ENCODE data around the gene STUB1.

DNA sequence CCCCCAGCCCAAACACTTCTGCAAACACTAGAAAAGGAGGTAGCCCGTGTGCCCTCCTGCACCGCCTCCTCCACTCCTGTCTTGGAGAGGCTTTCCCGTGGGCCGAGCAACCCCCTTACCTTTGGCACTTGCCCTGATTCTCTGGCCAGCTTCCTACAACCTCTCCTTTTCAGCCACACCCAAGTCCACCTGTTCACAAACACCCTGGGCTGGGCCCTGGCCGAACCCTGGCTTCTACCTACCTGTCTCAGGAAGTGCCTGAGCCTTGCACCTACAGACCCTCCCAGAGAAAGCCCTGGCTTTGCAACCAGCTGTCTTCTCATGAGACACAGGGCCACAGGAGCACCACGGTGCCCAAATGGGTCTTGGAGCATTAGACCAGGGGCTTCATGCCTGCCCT is 38.7 kb downstream of the STUB1 start:
- TF ChIP-seq TAF1 (conservative IDR thresholded peaks at IDR 0.05): no peak
- TF ChIP-seq HNF4A (conservative IDR thresholded peaks at IDR 0.05): no peak
- TF ChIP-seq, protein P1, sequence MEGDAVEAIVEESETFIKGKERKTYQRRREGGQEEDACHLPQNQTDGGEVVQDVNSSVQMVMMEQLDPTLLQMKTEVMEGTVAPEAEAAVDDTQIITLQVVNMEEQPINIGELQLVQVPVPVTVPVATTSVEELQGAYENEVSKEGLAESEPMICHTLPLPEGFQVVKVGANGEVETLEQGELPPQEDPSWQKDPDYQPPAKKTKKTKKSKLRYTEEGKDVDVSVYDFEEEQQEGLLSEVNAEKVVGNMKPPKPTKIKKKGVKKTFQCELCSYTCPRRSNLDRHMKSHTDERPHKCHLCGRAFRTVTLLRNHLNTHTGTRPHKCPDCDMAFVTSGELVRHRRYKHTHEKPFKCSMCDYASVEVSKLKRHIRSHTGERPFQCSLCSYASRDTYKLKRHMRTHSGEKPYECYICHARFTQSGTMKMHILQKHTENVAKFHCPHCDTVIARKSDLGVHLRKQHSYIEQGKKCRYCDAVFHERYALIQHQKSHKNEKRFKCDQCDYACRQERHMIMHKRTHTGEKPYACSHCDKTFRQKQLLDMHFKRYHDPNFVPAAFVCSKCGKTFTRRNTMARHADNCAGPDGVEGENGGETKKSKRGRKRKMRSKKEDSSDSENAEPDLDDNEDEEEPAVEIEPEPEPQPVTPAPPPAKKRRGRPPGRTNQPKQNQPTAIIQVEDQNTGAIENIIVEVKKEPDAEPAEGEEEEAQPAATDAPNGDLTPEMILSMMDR (IDR thresholded peaks at IDR 0.05; ENCODE audit: low read depth, low read length, missing input control): no peak
- TF ChIP-seq, protein P2, sequence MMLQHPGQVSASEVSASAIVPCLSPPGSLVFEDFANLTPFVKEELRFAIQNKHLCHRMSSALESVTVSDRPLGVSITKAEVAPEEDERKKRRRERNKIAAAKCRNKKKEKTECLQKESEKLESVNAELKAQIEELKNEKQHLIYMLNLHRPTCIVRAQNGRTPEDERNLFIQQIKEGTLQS (IDR thresholded peaks at IDR 0.05): no peak
- TF ChIP-seq EGR1 (IDR thresholded peaks at IDR 0.05; ENCODE audit: low read depth in 2 of 2): no peak

Measured in liver (tissue), 3 donors.